ENCODE data around the gene EHMT1. TPM values are rescaled to one million over a fixed set of nuclear protein-coding genes. Genes with fewer than 3 reads are reported as not detected.
A peak's percentile ranks its signal among the peaks of the same experiment; 100 is the strongest.
"Not testable (repeated sequence)": the region's sequence is repeated elsewhere in the genome, so short reads cannot be mapped to it uniquely, and the experiment has no call there.

EHMT1 gene
- polyA plus RNA-seq, 1 donor: 78.7 TPM

- no peak for DNase-seq
Measured at GRCh38 chr9:137590123-137590468, 28.7 kb upstream of the EHMT1 start.

- DNase-seq: peak; percentile 89
Measured at GRCh38 chr9:137590469-137591383, 28.1 kb upstream of the EHMT1 start, which contains the start of gene ZMYND19. Gene ZMYND19, minus strand, starts transcription at chr9:137590512. Its CDS starts 249 bp downstream, at chr9:137590263.

- no peak for DNase-seq
Measured at GRCh38 chr9:137592767-137593166, 26.0 kb upstream of the EHMT1 start.

GRCh38 chr9:137593176-137593575 is 25.6 kb upstream of the EHMT1 start:
- DNase-seq: no peak

- DNase-seq: not testable (repeated sequence)
Measured at GRCh38 chr9:137596577-137596976, 22.2 kb upstream of the EHMT1 start.

- DNase-seq: no peak
Measured at GRCh38 chr9:137598943-137599342, 19.9 kb upstream of the EHMT1 start.

- DNase-seq: no peak
Measured at GRCh38 chr9:137602661-137603060, 16.1 kb upstream of the EHMT1 start.

- no peak for DNase-seq
Measured at GRCh38 chr9:137603879-137604278, 14.9 kb upstream of the EHMT1 start.

- DNase-seq: no peak
Measured at GRCh38 chr9:137604345-137605086, 14.3 kb upstream of the EHMT1 start.

- peak; percentile 89 for DNase-seq
Measured at GRCh38 chr9:137605121-137606004, 13.4 kb upstream of the EHMT1 start, which contains the start of gene ARRDC1. Gene ARRDC1, plus strand, starts transcription at chr9:137605686. Its CDS starts 32 bp downstream, at chr9:137605718.

- DNase-seq: no peak
Measured at GRCh38 chr9:137606005-137606621, 12.7 kb upstream of the EHMT1 start.

- DNase-seq: no peak
Measured at GRCh38 chr9:137606734-137607138, 12.1 kb upstream of the EHMT1 start.

GRCh38 chr9:137607141-137607857 is 11.5 kb upstream of the EHMT1 start:
- DNase-seq: no peak

GRCh38 chr9:137610944-137611343 is 7.9 kb upstream of the EHMT1 start:
- no peak for DNase-seq

GRCh38 chr9:137611623-137612609 is 6.9 kb upstream of the EHMT1 start:
- no peak for DNase-seq

GRCh38 chr9:137612741-137613142 is 6.1 kb upstream of the EHMT1 start:
- no peak for DNase-seq

- no peak for DNase-seq
Measured at GRCh38 chr9:137613259-137613658, 5.5 kb upstream of the EHMT1 start.

GRCh38 chr9:137613738-137614523 is 4.9 kb upstream of the EHMT1 start:
- DNase-seq: no peak
